ENCODE data around the gene DDX20.
"Not testable (repeated sequence)": the region's sequence is repeated elsewhere in the genome, so short reads cannot be mapped to it uniquely, and the experiment has no call there.

Gene DDX20

GRCh38 chr1:111733183-111733991 is 22.3 kb upstream of the DDX20 start:
- no peak for DNase-seq (ENCODE audit: low read depth, low spot score)

- no peak for DNase-seq (ENCODE audit: low read depth, low spot score)
These were observed 21.7 kb upstream of the DDX20 start for GRCh38 chr1:111733992-111734341.

- no peak for DNase-seq (ENCODE audit: low read depth, low spot score)
These were observed 21.3 kb upstream of the DDX20 start for GRCh38 chr1:111734426-111734825.

- no peak for DNase-seq (ENCODE audit: low read depth, low spot score)
These were observed 20.8 kb upstream of the DDX20 start for GRCh38 chr1:111734856-111735255.

- DNase-seq (ENCODE audit: low read depth, low spot score) = no peak
These were observed 20.4 kb upstream of the DDX20 start for GRCh38 chr1:111735321-111735720.

GRCh38 chr1:111735858-111736544 is 19.7 kb upstream of the DDX20 start:
- no peak for DNase-seq (ENCODE audit: low read depth, low spot score)

- DNase-seq (ENCODE audit: low read depth, low spot score) = no peak
These were observed 19.0 kb upstream of the DDX20 start for GRCh38 chr1:111736548-111737215.

- no peak for DNase-seq (ENCODE audit: low read depth, low spot score)
These were observed 18.2 kb upstream of the DDX20 start for GRCh38 chr1:111737216-111738132.

GRCh38 chr1:111738133-111738435 is 17.6 kb upstream of the DDX20 start:
- DNase-seq (ENCODE audit: low read depth, low spot score) = no peak

- DNase-seq (ENCODE audit: low read depth, low spot score) = no peak
These were observed 17.1 kb upstream of the DDX20 start for GRCh38 chr1:111738436-111739193.

GRCh38 chr1:111739194-111739924 is 16.3 kb upstream of the DDX20 start, which contains the start of gene INKA2:
Gene INKA2 (minus strand): TSS chr1:111739395. CDS start chr1:111739242, 153 bp downstream.
- peak; percentile 37 for DNase-seq (ENCODE audit: low read depth, low spot score)

GRCh38 chr1:111739925-111740765 is 15.6 kb upstream of the DDX20 start:
- DNase-seq (ENCODE audit: low read depth, low spot score) = no peak

GRCh38 chr1:111742292-111742691 is 13.4 kb upstream of the DDX20 start:
- DNase-seq (ENCODE audit: low read depth, low spot score) = not testable (repeated sequence)

GRCh38 chr1:111742938-111743549 is 12.7 kb upstream of the DDX20 start:
- DNase-seq (ENCODE audit: low read depth, low spot score) = no peak

GRCh38 chr1:111743679-111744101 is 12.0 kb upstream of the DDX20 start:
- DNase-seq (ENCODE audit: low read depth, low spot score) = no peak

GRCh38 chr1:111745675-111746613 is 9.8 kb upstream of the DDX20 start:
- no peak for DNase-seq (ENCODE audit: low read depth, low spot score)

- no peak for DNase-seq (ENCODE audit: low read depth, low spot score)
These were observed 9.1 kb upstream of the DDX20 start for GRCh38 chr1:111746614-111746999.

- DNase-seq (ENCODE audit: low read depth, low spot score) = no peak
These were observed 8.4 kb upstream of the DDX20 start for GRCh38 chr1:111747282-111747734.

Data from activated naive CD8-positive, alpha-beta T cell treated with anti-CD3 and anti-CD28 coated beads, Interleukin-2, amount 50 U/mL, for 16 hours (primary cell).